Keratinocyte (primary cell): ENCODE results near the gene TMED7. TPM values are rescaled to one million over a fixed set of nuclear protein-coding genes. Genes with fewer than 3 reads are reported as not detected.

Experiments used
- DNase-seq: peaks from one replicate; pipeline ENCODE4 v3.0.0-alpha.2; 2011; ENCODE audit warnings: low read depth, missing footprints, low spot score
- FAIRE-seq: peaks from 2 replicates; lab custom pipeline; 2011; peaks lifted over from hg19 to GRCh38; lab: Jason Lieb, UNC
- H2AFZ ChIP-seq: 2 replicates; pipeline ENCODE4 v1.6.0; 2012; ENCODE audit warnings: low read length, control low read depth, inconsistent platforms; ENCODE audit not compliant: control insufficient read depth
- H3K27ac ChIP-seq: 2 replicates; pipeline ENCODE4 v1.5.1; 2011; ENCODE audit warnings: low read length; ENCODE audit not compliant: control insufficient read depth, insufficient read depth
- H3K27me3 ChIP-seq: 3 replicates; pipeline ENCODE4 v1.6.0; 2011; ENCODE audit warnings: low read length; ENCODE audit not compliant: control insufficient read depth, insufficient read depth; ENCODE audit errors: extremely low read depth
- H3K36me3 ChIP-seq, 2 experiments: 2 replicates in 1 of 2; 3 replicates in 1 of 2; pipeline ENCODE4 v1.5.1; 2011; ENCODE audit warnings: low read length in 2 of 2, mild to moderate bottlenecking in 1 of 2; ENCODE audit not compliant: control insufficient read depth in 2 of 2, insufficient read depth in 2 of 2; ENCODE audit errors: extremely low read depth in 1 of 2
- H3K4me1 ChIP-seq: 3 replicates; pipeline ENCODE4 v1.5.1; 2011; ENCODE audit warnings: low read length; ENCODE audit not compliant: control insufficient read depth, insufficient read depth; ENCODE audit errors: extremely low read depth
- H3K4me2 ChIP-seq: 3 replicates; pipeline ENCODE4 v1.6.0; 2011; ENCODE audit warnings: low read depth, low read length; ENCODE audit not compliant: control insufficient read depth, insufficient read depth; ENCODE audit errors: extremely low read depth
- H3K4me3 ChIP-seq, 3 experiments: fragments of 200-600 bp in 1 of 3; sonication (generic) in 1 of 3; 2 replicates in 2 of 3; 3 replicates in 1 of 3; pipeline ENCODE4 v1.5.1; 2011 to 2016; ENCODE audit warnings: low read length in 3 of 3, mild to moderate bottlenecking in 3 of 3, control low read depth in 2 of 3, inconsistent platforms in 1 of 3, low read depth in 1 of 3, mixed read lengths in 1 of 3, mixed run types in 1 of 3, moderate library complexity in 1 of 3; ENCODE audit not compliant: control insufficient read depth in 2 of 3, insufficient read depth in 2 of 3; ENCODE audit errors: extremely low read depth in 1 of 3
- H3K79me2 ChIP-seq: 2 replicates; pipeline ENCODE4 v1.6.0; 2012; ENCODE audit warnings: low read length; ENCODE audit not compliant: control insufficient read depth, insufficient read depth
- H3K9ac ChIP-seq: 3 replicates; pipeline ENCODE4 v1.6.0; 2011; ENCODE audit warnings: low read length; ENCODE audit not compliant: control insufficient read depth, insufficient read depth; ENCODE audit errors: extremely low read depth
- H3K9me1 ChIP-seq: 3 replicates; pipeline ENCODE4 v1.6.0; 2011; ENCODE audit warnings: low read length; ENCODE audit not compliant: control insufficient read depth, insufficient read depth; ENCODE audit errors: extremely low read depth
- H3K9me3 ChIP-seq: 2 replicates; pipeline ENCODE4 v1.5.1; 2012; ENCODE audit warnings: low read depth, low read length; ENCODE audit not compliant: control insufficient read depth
- H4K20me1 ChIP-seq: 3 replicates; pipeline ENCODE4 v1.6.0; 2011; ENCODE audit warnings: low read length; ENCODE audit not compliant: control insufficient read depth, insufficient read depth; ENCODE audit errors: extremely low read depth
- CTCF ChIP-seq, 3 experiments: IDR thresholded peaks in 1 of 3; conservative IDR thresholded peaks in 1 of 3; optimal IDR thresholded peaks in 1 of 3; 2 replicates in 2 of 3; 3 replicates in 1 of 3; pipeline versions ENCODE3 to v1.5.1; 2011; ENCODE audit warnings: low read length in 3 of 3, mild to moderate bottlenecking in 3 of 3, moderate library complexity in 2 of 3, control low read depth in 1 of 3, inconsistent platforms in 1 of 3; ENCODE audit not compliant: insufficient read depth in 2 of 3; ENCODE audit errors: extremely low read depth in 1 of 3
- EZH2 ChIP-seq: IDR thresholded peaks from one replicate; pipeline ENCODE4 v1.6.1; 2012; ENCODE audit warnings: inconsistent platforms, mild to moderate bottlenecking, low read length, moderate library complexity
- dilution Hi-C: fragments of 300-500 bp; cut with MboI; formaldehyde crosslinking; loops from one replicate; pipeline ENCODE4 v1.7.0; 2020; ENCODE audit warnings: low sequenced_read_pairs; ENCODE audit not compliant: extremely low pct_ligation_motif_present
- polyA plus RNA-seq, 5 experiments: library from polyadenylated mRNA; depleted of rRNA in 3 of 5; stranded (reverse) in 3 of 5; stranded (forward) in 1 of 5; unstranded in 1 of 5; fragments of >200 nt; gene quantifications; 1 replicate in 1 of 5; 2 replicates in 3 of 5; 3 replicates in 1 of 5; pipeline versions ENCODE4 v1.2.1 to v1.2.3, GENCODE V29; 2011 to 2012; ENCODE audit warnings: missing spikeins in 2 of 5, low read depth in 1 of 5, low replicate concordance in 1 of 5

TMED7 gene
- polyA plus RNA-seq, 1 donor (not counting 4 experiments of a cell fraction or from before 2014, with no cell fraction given), result 77.9 TPM

GRCh38 chr5:115636008-115636407 is 10.2 kb upstream of the TMED7 start:
- Histone ChIP-seq H3K4me2 (no peak overlapping the region), H4K20me1 (no peaks in the 10 kb centered on the region), H3K4me1 (peaks cover 5% of the 10 kb centered on the region), H3K9me3 (no peaks in the 10 kb centered on the region), H3K9ac (no peak overlapping the region), H3K27ac (no peak overlapping the region), H3K4me3 (no peak overlapping the region), H3K27me3 (no peaks in the 10 kb centered on the region), H3K79me2 (no peaks in the 10 kb centered on the region), H3K9me1 (no peaks in the 10 kb centered on the region), H3K36me3 (no peaks in the 10 kb centered on the region), H2AFZ (no peak overlapping the region)
- TF ChIP-seq CTCF (optimal IDR thresholded peaks at IDR 0.05 in 1 of 3, IDR thresholded peaks at IDR 0.05 in 1 of 3, conservative IDR thresholded peaks at IDR 0.05 in 1 of 3; ENCODE audit: extremely low read depth in 1 of 3, insufficient read depth in 2 of 3, low read length in 3 of 3), result no peak
- no peak for TF ChIP-seq EZH2
- DNase-seq (no peak), FAIRE-seq (no peak)
- dilution Hi-C loops, result no loop called here

GRCh38 chr5:115634343-115635132 is 8.7 kb upstream of the TMED7 start:
- peak; percentile 74 for FAIRE-seq
- Histone ChIP-seq H3K9me3 (no peaks in the 10 kb centered on the region), H3K4me2 (peak overlapping the region; percentile 90), H2AFZ (peak overlapping the region; percentile 95), H3K9ac (no peak overlapping the region), H3K4me3 (peak overlapping the region in 2 of 3 experiments; percentile 34 to 35), H3K4me1 (peaks cover 5% of the 10 kb centered on the region), H3K36me3 (no peaks in the 10 kb centered on the region), H3K27me3 (no peaks in the 10 kb centered on the region), H3K79me2 (no peaks in the 10 kb centered on the region), H3K9me1 (no peaks in the 10 kb centered on the region), H4K20me1 (no peaks in the 10 kb centered on the region), H3K27ac (no peak overlapping the region)
- dilution Hi-C loops, result no loop called here
- DNase-seq, result no peak
- no peak for TF ChIP-seq EZH2
- TF ChIP-seq CTCF (optimal IDR thresholded peaks at IDR 0.05 in 1 of 3, IDR thresholded peaks at IDR 0.05 in 1 of 3, conservative IDR thresholded peaks at IDR 0.05 in 1 of 3; ENCODE audit: extremely low read depth in 1 of 3, insufficient read depth in 2 of 3, low read length in 3 of 3), result peak; percentile 69 to 91 (median 91)
